Esophagus mucosa (tissue), 1 donor: ENCODE measurements around the gene ITPKB. TPM values are rescaled to one million over a fixed set of nuclear protein-coding genes. Genes with fewer than 3 reads are reported as not detected.
A peak's percentile ranks its signal among the peaks of the same experiment; 100 is the strongest.

ENCODE experiments used
- ATAC-seq: fragments of 200-7000 bp; cut with Tn5 transposase; one replicate; pipeline ENCODE4 v1.9.1; 2020
- total RNA-seq: library from RNA; stranded (reverse); gene quantifications from one replicate; pipeline ENCODE4 v1.2.4, GENCODE V29; 2023
- donor health status: DM: yes; HTN: yes; CAD: no.

The ITPKB gene
- total RNA-seq, 1 donor from 2014 or later, result 10.9 TPM

DNA sequence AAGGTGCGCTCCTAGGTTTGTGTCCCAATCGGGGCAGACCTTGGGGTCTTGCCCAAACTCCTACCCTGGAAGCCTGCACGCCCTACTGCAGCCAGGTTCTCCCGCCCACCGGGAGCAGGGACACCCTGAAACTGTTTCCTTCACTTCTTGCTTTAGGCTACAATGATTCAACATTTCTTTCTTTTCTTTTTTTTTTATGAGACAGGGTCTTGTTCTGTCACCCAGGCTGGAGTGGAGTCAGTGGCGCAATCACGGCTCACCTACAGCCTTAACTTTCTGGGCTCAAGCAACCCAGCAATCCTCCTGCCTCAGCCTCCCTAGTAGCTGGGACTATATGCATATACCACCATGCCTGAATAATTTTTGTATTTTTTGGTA, 75.8 kb downstream of the ITPKB start:
- no peak for ATAC-seq

DNA sequence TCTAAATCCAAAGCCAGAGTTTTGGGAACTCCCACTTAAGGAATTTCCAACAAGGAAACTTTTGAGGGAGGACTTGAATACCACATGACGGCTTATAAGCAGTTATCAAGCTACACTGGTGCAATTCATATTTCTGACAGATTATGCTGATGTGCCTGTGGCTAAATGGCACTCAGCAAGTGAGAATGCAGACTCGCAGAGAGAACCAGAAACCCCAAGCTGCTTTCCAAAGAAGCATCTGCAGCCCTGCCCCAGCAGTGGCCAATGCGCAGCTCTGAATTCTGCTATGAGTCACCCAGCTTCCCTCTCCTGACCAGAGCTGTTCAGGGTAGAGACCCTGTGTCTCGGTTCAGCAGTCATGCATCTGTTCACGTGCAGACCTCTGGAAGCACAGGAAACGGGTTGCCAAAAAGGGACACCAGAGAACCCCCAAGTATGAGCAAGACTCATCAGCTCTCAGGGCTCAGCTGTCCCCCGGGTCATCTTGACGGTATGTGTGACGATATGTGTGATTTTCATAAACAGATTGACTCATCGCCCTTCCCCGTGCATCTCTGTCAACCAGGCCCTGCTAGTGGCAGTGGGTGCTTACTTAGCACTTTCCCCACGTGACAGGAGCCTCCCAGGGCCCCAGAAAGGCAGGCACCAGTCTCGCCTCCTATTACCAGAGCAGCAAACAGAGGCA, 76.3 kb downstream of the ITPKB start:
- peak; percentile 88 for ATAC-seq

DNA sequence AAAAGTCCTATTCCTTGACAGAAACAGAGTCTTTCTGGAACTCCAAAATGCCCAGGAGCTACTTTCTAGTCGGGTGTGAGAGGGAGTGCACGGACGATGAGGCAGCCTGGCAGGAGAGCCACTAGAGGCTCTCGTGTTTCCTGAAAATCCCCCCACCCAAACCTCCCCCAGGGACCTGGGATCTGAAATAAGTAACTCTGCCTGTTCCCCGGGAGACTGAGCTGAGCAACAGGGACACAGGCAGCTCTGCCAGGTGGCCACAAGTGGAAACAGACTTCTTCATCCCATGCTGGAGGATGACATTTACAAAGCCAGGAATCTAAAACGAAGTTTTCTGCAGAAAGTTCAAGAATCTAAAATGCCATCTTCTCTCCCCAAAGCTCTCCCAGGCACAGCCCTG, 77.1 kb downstream of the ITPKB start:
- ATAC-seq, result no peak

- ATAC-seq, result no peak
Measured at GRCh38 chr1:226661271-226661670, 77.8 kb downstream of the ITPKB start.

DNA sequence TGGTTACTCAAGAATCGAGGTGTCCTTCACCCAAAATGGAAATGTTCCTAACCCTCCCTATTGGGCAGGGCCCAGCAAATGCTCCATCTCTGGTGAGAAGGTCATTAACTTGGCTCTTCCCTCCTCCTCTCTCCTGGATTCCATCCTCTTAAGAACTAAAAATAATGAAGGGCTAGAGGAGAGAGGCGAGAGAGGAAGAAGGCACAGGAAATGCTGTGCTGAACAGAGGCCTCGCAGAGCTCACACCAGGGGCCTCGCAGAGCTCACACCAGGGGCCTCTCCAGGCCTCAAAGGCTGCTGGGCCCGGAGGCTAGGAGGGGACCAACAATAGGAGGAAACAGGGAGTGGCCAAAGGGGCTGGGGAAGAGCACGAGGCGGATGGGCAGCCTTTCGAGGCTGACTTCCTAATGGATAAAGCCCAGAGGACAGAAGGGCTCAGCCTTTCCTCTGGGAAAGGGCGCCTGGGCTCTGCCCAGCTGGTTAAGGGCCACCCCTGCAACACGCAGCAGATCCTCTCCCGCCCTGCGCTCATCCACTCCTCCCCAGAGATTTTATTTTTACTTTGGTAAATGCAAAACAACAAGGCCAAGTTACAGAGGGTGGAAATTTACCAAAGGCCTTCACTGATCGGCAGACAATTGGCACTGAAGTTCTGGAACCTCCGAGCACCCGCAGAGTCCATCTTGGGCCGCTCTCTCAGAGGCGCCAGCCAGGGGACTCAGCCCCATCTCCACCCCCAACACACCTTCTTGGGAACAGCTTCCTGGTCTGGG, 78.5 kb downstream of the ITPKB start:
- ATAC-seq, result no peak

DNA sequence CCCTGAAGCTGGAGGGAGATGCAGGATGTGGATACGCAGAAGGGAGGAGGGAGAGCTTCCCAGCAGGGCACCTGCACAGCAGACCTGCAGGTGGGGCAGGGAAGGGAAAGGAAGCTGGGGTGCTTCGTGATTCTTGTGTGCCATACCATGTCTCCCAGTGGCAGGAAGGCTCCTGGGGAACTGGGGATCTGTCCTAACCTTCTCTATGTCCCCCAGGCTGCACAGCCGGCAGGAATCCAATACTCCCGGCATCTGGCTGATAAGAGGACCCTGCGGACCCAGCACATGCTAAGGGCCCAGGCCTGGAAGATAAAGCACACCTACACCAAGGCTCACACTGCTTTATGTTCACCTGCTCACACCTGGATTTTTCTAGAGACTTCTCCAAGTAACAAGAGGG, 79.4 kb downstream of the ITPKB start:
- no peak for ATAC-seq

DNA sequence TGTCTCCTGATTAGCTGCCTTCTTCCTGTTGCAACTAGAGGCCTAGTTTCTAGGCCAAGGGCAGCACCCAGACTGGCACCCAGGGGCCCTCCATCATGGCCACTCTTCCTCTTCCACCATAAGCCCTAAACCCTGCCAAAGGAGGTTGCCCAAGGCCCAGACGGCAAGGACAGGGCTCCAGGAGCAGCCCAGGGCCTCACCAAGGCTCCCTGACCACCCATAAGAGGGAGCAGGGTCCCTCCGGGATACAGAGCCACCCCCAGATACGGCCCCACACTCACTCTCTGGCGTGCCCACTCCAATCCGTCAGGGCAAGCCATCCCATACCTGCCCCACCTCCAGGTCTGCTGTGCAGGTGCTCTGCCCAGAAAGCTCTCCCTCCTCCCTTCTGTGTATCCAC, 79.9 kb downstream of the ITPKB start:
- no peak for ATAC-seq

DNA sequence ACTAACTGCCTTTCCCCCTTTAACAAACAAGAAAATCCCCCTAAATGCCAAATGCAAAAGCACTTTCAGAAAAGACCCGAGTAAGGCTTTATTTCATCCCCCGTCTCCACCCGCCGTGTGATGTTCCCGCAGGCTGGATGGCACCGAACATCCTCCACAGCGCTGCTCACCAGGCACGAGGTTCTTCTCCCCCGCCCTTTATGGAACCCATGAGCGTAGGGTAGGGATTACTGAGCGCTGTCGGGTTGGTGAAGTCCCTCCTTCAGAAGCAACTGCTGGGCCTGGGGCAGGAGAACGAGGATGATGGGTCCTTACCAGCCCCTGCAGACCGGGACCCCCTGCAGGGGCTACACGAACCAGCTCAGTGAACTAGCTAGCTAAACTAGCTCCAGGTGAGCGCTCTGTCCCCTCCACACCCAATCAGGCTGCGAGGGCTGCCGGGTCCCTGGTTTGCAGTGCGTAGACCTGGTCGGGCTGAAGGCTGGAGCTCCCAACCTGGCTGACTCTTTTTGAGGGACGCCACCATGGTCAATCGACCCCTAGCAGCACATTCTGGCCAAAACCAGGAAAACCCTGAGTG, 80.4 kb downstream of the ITPKB start:
- ATAC-seq, result no peak

GRCh38 chr1:226657895-226658545, 81.1 kb downstream of the ITPKB start:
- peak; percentile 52 for ATAC-seq

GRCh38 chr1:226656601-226657277, 82.3 kb downstream of the ITPKB start:
- peak; percentile 57 for ATAC-seq

DNA sequence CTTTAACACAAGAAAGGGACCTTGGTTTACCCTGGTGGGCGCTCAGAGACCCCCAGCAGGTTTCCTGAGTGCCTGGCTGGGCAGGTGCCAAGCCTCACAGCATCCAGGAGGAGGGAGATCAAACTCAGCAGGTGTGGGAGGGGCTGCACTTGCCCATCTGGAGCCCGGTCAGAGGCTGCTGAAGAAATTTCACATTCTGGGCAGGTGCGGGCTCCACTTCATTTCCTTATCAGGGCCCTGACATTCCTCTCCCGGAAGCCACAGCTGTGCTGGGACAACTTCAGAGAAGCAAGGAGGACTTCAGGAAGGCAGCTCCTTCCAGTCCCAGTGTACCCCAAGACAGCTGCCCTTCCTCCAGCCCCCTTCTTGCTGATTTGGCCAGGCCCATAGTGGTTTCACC, 82.9 kb downstream of the ITPKB start:
- no peak for ATAC-seq

DNA sequence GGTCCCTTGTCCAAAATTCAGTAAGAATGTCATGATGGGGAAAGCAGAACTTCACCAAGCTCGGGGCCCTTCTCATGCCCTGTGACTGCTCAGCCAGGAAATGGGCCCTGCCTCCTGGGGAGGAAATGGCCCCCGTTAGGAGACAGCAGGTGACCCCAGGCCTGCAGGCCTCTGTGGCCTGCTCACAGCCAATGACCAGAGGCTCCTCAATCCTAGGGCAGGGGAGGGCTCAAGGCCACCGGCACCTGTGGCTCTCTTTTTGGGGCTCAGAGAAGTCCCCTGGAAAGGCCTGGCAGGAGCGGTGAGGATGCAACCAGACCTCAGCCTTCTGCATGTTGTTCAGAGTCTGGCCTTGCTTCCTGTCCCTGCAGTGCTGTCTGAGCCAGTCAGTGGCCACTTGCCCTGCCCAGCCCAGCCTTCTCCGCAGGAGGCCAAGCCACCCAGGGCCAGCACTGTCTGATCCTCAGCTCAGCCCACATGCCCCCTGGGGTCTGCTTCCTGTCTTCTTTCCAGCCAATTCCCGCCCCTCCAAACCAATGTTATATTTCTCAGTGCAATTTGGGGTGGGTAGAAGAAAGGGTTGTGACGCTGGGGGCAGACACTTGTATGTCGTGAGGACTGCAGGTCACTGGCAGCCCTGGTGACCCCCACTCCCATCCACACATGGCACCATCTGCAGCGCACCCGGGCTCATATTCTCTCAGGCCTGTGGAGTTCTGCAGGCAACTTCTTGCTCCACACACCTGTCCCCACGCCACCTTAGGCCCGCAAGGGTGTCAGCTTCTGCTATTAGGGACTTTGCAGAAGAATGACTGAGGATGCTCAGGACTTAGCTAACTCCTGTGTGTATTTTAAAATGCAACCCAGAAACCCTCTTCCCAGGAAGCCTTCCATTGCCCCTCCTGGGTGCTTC, 83.6 kb downstream of the ITPKB start:
- no peak for ATAC-seq

DNA sequence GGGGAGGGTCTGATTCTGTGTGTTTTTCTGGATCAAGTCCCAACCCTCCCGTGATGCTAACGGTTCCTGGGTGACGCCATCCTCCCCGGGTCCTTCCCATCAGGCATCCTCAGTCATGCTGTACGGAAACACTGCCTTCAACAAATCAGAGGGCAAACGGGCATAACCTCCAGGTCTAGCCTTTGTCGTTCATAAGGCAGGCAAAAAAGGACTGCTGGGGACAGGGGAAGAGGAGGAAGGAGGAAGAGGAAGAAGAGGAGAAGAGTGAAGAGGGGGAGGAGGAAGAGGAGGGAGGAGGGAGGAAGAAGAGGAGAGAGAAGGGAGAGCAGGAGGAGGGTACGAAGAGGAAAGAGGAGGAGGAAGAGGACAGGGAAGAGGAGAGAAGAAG, 84.4 kb downstream of the ITPKB start:
- no peak for ATAC-seq

DNA sequence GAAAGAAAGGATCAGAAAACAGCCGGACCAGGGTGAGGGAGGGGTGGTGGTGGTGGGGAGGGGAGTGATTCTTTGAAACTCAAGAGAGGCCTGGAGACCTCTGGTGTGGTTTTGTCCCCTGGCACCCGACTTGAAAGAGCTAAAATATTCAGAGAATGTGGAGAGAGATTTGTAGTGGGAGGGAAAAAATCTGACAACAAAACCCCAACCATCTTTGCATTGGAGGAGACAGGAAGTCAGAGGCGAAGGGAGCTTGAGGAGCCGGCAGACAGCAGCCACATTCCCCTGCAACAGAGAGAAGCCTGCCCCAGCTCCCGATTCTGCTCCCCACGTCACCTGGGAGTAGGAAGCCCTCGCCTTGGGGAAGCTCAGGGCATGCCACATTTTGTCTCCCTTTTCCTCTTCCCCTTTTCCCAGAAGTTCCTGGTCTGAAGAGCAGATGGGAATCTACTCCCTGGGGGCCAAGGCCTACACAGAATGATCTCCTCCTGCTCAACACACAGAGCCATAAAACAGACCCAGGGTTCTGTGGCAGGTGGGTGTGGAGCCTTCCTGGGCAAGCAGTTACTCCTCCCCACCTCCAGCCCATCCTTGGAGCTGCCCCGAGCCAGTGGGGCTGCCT, 84.9 kb downstream of the ITPKB start:
- no peak for ATAC-seq

DNA sequence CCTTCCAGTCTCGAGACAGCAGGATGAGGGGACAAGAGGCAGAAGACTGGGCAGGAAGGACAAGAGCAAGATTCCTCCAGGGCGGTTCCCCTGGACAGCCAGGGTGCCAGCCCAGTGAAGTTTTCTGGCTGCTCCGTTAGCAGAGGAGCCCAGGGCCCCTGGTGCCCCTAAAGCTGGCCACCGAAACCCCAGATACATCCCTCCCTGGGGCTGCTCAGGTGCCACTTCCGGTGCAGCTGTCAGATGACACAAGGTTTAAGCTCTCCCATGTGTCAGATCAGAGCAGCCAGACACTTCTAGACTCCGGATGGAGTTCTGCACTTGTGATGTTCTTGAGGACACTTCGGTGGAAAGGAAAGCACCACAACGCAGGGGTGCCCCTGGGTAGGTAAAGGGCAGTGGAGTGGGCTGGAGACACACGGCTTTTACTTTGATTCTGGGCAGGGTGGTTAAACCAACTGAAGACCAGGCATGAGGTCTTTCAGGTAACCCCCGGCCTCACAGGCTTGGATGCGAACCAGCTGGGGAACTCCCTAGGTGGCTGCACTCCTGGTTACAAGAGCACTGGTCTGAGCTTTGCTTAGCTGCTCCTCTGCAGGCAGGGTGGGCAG, 85.7 kb downstream of the ITPKB start:
- ATAC-seq, result no peak

DNA sequence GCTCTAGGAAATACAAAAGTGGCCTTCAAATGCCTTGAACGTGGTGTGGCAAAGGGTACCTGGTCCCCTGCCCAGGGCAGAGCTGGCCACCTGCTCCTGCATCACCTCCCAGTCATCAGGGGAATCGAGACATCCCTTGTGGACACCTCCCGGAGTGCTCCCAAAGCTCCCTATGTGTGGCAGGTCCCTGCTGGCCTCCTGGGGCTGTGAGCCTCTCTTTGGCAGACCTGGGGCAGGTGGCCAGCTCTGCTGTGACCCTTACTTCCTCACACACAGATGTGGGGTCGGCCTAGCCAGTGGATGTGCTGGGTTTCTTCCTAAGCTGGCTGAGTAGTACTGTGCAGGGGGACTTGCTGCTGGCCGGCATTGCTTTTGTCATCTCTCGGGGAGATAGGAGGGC, 86.5 kb downstream of the ITPKB start:
- ATAC-seq, result no peak

DNA sequence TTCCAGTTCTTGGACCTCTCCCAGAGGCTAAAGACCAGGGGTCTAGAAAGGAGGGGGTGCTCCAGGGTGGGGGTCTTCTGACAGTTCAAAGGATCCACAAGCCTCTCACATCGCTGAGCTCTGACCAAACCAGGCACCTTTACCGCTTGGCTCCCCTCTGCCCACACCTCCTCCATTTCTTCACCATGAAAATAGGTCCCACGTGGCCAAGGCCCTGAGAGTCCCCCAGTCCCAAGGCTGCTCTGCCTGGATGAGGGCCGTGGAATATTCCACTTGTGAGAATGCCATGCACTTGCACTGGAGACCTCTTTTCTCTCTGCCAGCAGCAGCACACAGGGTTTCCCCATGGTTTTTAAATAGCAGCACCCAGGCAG, 87.4 kb downstream of the ITPKB start:
- no peak for ATAC-seq

- no peak for ATAC-seq
Measured at GRCh38 chr1:226651041-226651731, 87.9 kb downstream of the ITPKB start.

- no peak for ATAC-seq
Measured at GRCh38 chr1:226650236-226650841, 88.7 kb downstream of the ITPKB start.

DNA sequence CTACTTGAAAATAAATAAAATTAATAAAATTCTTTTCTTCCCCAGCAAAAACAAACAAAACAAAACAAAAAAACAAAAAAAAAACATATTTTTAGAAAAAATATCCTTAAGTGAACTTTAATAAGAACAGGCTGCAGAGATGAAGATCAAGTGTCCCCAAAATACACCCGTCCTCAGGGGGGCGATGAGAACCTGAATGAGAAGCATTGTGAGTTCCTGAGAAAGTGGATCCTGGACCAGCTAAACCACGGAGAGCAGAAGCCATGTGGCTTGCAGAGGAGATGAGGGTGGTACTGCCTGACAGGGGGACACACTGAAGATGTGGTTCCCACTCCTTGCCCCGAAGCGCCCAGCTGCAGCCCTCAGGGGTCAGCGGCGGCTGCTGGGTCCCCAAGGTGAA, 89.3 kb downstream of the ITPKB start:
- no peak for ATAC-seq
